Measurements from ENCODE around the gene OR2A25. TPM values are rescaled to one million over a fixed set of nuclear protein-coding genes. Genes with fewer than 3 reads are reported as not detected.

OR2A25 gene, protein sequence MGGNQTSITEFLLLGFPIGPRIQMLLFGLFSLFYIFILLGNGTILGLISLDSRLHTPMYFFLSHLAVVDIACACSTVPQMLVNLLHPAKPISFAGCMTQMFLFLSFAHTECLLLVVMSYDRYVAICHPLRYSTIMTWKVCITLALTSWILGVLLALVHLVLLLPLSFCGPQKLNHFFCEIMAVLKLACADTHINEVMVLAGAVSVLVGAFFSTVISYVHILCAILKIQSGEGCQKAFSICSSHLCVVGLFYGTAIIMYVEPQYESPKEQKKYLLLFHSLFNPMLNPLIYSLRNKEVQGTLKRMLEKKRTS
- not detected for polyA plus RNA-seq (2012; ENCODE audit: insufficient read length, low read depth)

DNA sequence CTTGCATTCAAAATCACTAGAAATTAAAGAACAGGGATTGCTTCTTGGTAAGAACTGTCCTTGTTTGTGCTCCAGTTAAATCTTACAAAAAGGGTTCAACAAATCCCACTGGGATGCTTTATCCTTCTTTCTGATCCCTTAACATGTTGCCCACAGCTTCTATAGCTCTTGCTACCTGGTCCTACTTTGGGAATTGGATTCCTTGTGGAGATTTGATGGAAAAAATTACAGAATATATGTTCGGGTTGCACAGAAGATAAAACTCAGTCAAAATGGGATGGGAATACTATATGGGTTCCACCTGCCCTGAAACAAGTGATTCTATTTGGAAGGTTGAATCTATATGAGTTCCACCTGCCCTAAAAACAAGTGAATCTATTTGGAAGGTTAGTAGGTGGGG is at the start of gene OR2A25:
TSS of gene OR2A25 (plus strand) at position 301 of the 400 bp plus-strand sequence. CDS start 4,409 bp downstream, outside the sequence.
- TF ChIP-seq POLR2AphosphoS5 (IDR thresholded peaks at IDR 0.05; ENCODE audit: low read depth, low read length) (no peak), SIN3A (IDR thresholded peaks at IDR 0.05; ENCODE audit: borderline replicate concordance, insufficient read depth, low read length) (no peak), TAF1 (IDR thresholded peaks at IDR 0.05; ENCODE audit: borderline replicate concordance, insufficient read depth, low read length) (no peak), REST (IDR thresholded peaks at IDR 0.05; ENCODE audit: insufficient read depth in 1 of 2, low read depth in 2 of 2, low read length in 2 of 2) (no peak), FOXP2 (optimal IDR thresholded peaks at IDR 0.05; ENCODE audit: borderline replicate concordance, extremely low read depth, extremely low read length, insufficient read depth) (no peak)

- TF ChIP-seq POLR2AphosphoS5 (IDR thresholded peaks at IDR 0.05; ENCODE audit: low read depth, low read length) (no peak), FOXP2 (optimal IDR thresholded peaks at IDR 0.05; ENCODE audit: borderline replicate concordance, extremely low read depth, extremely low read length, insufficient read depth) (no peak), TAF1 (IDR thresholded peaks at IDR 0.05; ENCODE audit: borderline replicate concordance, insufficient read depth, low read length) (no peak), REST (IDR thresholded peaks at IDR 0.05; ENCODE audit: insufficient read depth in 1 of 2, low read depth in 2 of 2, low read length in 2 of 2) (no peak), SIN3A (IDR thresholded peaks at IDR 0.05; ENCODE audit: borderline replicate concordance, insufficient read depth, low read length) (no peak)
These were observed 49.3 kb upstream of the OR2A25 start for GRCh38 chr7:144020340-144020739.

DNA sequence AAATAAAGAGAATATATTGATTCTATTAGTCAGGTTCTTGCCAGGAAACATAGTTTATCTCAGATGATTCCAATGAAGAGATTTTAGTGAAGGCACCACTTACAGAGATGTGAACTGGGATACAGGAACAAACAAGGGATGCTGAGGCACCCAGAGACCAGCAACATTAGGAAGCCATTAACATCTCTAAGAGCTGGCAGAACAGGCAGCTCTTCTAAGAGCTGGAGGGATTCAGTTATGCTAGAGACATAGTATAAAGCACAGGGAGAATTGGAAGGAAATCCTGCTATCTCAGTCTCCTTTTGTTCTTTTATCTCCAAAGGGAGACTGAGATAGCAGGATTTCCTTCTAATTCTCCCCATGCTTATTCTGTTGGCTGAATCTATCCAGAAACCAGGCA is 47.4 kb upstream of the OR2A25 start:
- TF ChIP-seq POLR2AphosphoS5 (IDR thresholded peaks at IDR 0.05; ENCODE audit: low read depth, low read length) (no peak), SIN3A (IDR thresholded peaks at IDR 0.05; ENCODE audit: borderline replicate concordance, insufficient read depth, low read length) (no peak), FOXP2 (optimal IDR thresholded peaks at IDR 0.05; ENCODE audit: borderline replicate concordance, extremely low read depth, extremely low read length, insufficient read depth) (no peak), TAF1 (IDR thresholded peaks at IDR 0.05; ENCODE audit: borderline replicate concordance, insufficient read depth, low read length) (no peak), REST (IDR thresholded peaks at IDR 0.05; ENCODE audit: insufficient read depth in 1 of 2, low read depth in 2 of 2, low read length in 2 of 2) (no peak)

- TF ChIP-seq FOXP2 (optimal IDR thresholded peaks at IDR 0.05; ENCODE audit: borderline replicate concordance, extremely low read depth, extremely low read length, insufficient read depth) (no peak), REST (IDR thresholded peaks at IDR 0.05; ENCODE audit: insufficient read depth in 1 of 2, low read depth in 2 of 2, low read length in 2 of 2) (no peak), SIN3A (IDR thresholded peaks at IDR 0.05; ENCODE audit: borderline replicate concordance, insufficient read depth, low read length) (no peak), TAF1 (IDR thresholded peaks at IDR 0.05; ENCODE audit: borderline replicate concordance, insufficient read depth, low read length) (no peak), POLR2AphosphoS5 (IDR thresholded peaks at IDR 0.05; ENCODE audit: low read depth, low read length) (no peak)
These were observed 46.3 kb upstream of the OR2A25 start for GRCh38 chr7:144023171-144023827.

Data from PFSK-1 (cell line).